T-helper 22 cell (primary cell): ENCODE measurements around the gene TCP11L1.

Experiments used
- DNase-seq: peaks from one replicate; pipeline ENCODE4 v3.0.0-alpha.2; 2020; ENCODE audit warnings: low read depth

Gene TCP11L1, protein sequence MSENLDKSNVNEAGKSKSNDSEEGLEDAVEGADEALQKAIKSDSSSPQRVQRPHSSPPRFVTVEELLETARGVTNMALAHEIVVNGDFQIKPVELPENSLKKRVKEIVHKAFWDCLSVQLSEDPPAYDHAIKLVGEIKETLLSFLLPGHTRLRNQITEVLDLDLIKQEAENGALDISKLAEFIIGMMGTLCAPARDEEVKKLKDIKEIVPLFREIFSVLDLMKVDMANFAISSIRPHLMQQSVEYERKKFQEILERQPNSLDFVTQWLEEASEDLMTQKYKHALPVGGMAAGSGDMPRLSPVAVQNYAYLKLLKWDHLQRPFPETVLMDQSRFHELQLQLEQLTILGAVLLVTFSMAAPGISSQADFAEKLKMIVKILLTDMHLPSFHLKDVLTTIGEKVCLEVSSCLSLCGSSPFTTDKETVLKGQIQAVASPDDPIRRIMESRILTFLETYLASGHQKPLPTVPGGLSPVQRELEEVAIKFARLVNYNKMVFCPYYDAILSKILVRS

DNA sequence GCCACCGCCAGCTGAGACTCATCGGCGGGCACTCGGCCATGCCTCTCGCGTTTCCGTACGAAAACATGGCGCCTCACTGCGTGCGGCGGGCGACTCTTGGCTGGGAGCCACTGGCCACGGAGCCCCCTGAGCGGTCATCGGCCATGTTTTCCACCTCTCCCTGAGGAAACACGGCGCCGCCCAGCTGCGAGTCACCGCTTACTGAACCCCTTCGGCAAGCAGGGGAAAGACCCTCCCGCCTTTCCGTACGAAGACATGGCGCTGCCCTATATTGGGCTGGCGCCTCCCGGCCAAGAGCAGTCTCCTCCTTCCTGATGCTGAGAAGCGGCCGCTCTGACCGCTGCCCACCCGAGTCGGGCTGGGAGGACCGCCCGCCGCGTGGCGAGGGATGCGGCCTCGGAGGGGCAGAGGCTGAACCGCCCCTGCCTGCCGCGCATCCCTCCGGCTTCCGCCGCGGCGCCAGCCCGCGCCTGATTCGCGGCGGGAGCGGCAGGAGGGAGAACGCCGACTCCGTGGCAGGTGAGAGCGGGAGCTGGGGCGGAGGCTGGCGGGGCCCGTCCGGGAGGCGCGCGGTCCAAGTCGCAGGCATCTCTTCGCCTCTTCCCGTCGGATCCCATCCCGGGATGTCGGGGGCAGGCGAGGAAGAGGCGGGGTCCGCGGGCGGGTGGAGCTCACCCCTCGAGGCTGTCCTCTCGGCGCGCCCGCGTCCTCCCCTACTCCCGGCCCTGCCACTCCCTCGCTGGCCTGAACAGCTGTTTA is at the start of gene TCP11L1:
Gene TCP11L1, plus strand, starts transcription at position 299 of the 759 bp plus-strand sequence. CDS start 4,202 bp downstream, outside the sequence.
- DNase-seq = peak; percentile 58

DNA sequence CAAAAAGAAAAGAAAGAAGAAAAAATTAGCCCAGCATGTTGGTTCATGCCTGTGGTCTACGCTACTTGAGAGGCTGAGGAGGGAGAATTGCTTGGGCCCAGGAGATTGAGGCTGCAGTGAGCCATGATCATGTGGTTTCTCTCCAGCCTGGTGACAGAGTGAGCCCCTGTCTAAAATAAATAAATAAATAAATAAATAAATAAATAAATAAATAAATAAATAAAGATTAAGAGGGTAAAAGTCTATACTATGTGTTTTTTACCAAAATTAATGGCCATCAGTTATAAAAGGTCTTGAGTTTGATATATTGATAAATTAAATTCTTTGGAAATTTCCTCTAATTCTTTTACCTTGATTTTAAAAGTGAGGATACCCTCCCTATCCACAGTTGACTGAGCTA is 48.9 kb upstream of the TCP11L1 start:
- DNase-seq = no peak

DNA sequence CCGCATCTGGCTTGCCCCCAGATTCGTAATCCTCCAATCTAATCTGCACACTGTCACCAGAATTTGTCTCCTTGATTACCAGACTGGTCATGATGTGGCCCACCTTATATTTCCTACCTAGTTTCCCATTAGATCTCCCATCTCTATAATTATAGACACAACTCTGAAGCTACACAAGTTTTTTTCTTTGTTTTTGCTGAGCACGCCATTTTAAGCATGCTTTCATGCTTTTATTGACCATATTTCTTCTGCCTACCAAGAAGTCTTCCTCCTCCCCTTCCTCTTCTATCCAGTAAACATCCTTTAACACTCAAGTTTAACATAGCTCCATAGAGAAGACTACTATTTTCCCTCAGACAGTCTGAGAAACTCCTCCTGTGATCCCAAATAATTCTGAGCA is 47.9 kb upstream of the TCP11L1 start:
- DNase-seq = no peak

- DNase-seq = no peak
Measured at GRCh38 chr11:32991898-32992297, 47.5 kb upstream of the TCP11L1 start.

- no peak for DNase-seq
Measured at GRCh38 chr11:33000181-33000580, 39.2 kb upstream of the TCP11L1 start.

- no peak for DNase-seq
Measured at GRCh38 chr11:33001281-33001680, 38.1 kb upstream of the TCP11L1 start.

GRCh38 chr11:33001751-33002542 is 37.4 kb upstream of the TCP11L1 start:
- no peak for DNase-seq

GRCh38 chr11:33005175-33005574 is 34.2 kb upstream of the TCP11L1 start:
- peak; percentile 20 for DNase-seq

- DNase-seq = no peak
Measured at GRCh38 chr11:33006010-33006409, 33.4 kb upstream of the TCP11L1 start.

- DNase-seq = no peak
Measured at GRCh38 chr11:33013755-33014154, 25.6 kb upstream of the TCP11L1 start.

GRCh38 chr11:33015621-33016551 is 23.5 kb upstream of the TCP11L1 start, which contains the start of gene DEPDC7:
Gene DEPDC7 (plus strand): TSS chr11:33015878. CDS start chr11:33015956, 78 bp downstream.
- DNase-seq = peak; percentile 44

- DNase-seq = no peak
Measured at GRCh38 chr11:33016654-33017053, 22.7 kb upstream of the TCP11L1 start.

GRCh38 chr11:33017478-33017877 is 21.9 kb upstream of the TCP11L1 start:
- no peak for DNase-seq

GRCh38 chr11:33017965-33018364 is 21.4 kb upstream of the TCP11L1 start:
- DNase-seq = no peak

DNA sequence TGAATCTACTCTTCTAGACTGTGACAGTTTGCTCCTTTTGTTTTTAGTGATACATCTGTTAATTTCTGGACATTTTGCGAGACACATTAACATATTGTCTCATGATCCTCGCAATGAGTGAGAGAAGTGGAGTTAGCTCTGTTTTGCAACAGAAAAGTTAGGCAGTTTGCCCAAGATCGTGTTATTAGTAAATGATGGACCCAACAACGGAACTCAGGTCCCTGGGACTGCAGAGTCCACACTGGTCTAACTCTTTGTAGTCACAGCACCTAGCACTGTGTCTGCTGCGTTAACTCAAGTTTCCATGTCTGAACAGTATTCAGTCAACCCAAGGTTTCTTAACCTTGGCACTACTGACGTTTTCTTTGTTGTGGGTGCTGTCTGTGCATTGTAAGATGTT is 20.5 kb upstream of the TCP11L1 start:
- no peak for DNase-seq

DNA sequence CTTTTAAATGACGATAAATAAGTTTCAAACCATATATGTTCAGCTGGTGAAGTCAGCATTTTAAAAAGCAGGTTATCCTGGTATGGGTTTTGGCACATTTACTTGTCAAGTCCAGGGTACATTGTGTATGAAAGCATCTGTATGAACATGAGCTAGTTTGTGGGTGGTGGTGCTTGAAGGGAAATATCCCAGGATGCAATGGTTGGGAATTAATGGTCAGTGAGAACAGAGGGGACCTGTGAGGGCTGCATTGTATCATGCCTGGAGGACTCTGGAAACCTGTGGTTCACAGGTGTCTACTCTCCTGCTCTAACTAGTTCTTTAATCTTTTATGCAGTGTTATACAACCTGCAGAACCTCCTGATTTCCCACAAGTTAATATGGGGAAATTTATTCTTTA is 17.9 kb upstream of the TCP11L1 start:
- DNase-seq = no peak

DNA sequence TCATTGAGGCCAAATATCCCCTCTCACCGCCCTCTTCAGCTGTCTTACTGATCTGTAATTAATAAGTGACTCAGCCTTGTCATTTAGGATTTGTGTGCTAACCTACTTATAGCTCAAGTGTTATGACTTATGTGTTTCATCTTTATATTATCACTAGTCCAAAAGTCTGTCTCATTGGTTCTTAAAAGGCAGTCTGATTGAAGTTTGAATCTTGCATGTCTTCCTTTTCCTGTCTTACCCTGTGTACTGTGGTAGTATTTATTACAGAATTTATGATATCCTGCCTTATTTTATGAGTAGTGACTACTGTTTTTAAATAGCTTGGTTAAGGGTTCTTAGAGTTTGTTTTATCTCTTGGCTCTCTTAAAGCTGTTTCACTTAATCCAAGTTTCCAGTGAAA is 17.4 kb upstream of the TCP11L1 start:
- no peak for DNase-seq

DNA sequence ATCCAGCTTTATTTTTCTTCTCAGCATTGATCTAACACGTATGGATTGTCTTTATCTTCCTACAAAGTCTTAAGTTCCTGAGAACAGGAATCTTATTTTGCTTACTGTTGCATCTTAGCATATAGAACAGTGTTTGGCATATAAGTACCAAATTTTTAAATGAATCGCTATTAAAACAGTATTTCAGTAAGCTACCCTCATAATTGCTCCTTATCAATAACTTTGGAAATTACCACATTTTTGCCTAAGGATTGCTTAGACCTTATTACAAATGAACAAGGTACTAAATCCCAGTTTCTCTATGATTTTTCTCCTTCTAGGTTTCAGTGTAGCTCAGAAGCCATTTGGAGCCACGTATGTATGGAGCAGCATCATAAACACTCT is 14.0 kb upstream of the TCP11L1 start:
- DNase-seq = no peak

DNA sequence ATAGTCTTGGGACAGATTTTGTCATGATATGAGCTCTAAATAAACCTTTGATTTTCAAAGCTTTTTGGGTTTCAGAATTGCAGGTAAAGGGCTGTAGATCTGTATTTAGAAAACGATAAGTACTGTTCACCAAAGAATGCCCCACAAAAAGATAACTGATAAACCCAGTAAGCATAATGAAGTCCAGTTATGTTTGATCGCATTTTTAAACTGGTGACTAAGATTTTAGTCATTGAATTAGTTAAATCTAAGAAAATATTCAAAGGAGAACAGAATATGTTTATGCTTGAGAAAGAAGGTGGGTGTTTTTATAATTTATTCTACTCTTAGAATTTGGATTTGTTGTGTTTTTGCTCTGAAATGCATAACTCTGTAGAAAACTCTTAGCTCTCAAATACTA is 12.1 kb upstream of the TCP11L1 start:
- no peak for DNase-seq

- DNase-seq = no peak
Measured at GRCh38 chr11:33027846-33028536, 11.4 kb upstream of the TCP11L1 start.

GRCh38 chr11:33028537-33028914 is 10.8 kb upstream of the TCP11L1 start:
- DNase-seq = no peak
